H9 (cell line): ENCODE results near the gene ENPP5. TPM values are rescaled to one million over a fixed set of nuclear protein-coding genes. Genes with fewer than 3 reads are reported as not detected.

Experiments
- DNase-seq: peaks from one replicate; pipeline ENCODE4 v3.0.0-alpha.2; 2017
- H2AFZ ChIP-seq: one replicate; pipeline ENCODE4 v1.6.1; 2013; ENCODE audit warnings: mild to moderate bottlenecking, low read length, control low read depth, moderate library complexity
- H2AK5ac ChIP-seq: 2 replicates; pipeline ENCODE4 v1.6.1; 2013; ENCODE audit warnings: low read length, control low read depth, mixed read lengths; ENCODE audit not compliant: insufficient read length
- H2BK120ac ChIP-seq: one replicate; pipeline ENCODE4 v1.6.1; 2013; ENCODE audit warnings: low read depth, mild to moderate bottlenecking, low read length, control low read depth, inconsistent platforms; ENCODE audit not compliant: poor library complexity, severe bottlenecking
- H2BK12ac ChIP-seq: 2 replicates; pipeline ENCODE4 v1.6.1; 2013; ENCODE audit warnings: low read length, control low read depth, mixed read lengths, low read depth; ENCODE audit not compliant: insufficient read length
- H2BK15ac ChIP-seq: 2 replicates; pipeline ENCODE4 v1.6.1; 2013; ENCODE audit warnings: low read depth, low read length, control low read depth
- H2BK20ac ChIP-seq: one replicate; pipeline ENCODE4 v1.6.1; 2013; ENCODE audit warnings: low read depth, mild to moderate bottlenecking, low read length, control low read depth, inconsistent platforms; ENCODE audit not compliant: poor library complexity, severe bottlenecking
- H2BK5ac ChIP-seq: 2 replicates; pipeline ENCODE4 v1.6.1; 2013; ENCODE audit warnings: low read length, control low read depth, mixed read lengths; ENCODE audit not compliant: insufficient read length
- H3K14ac ChIP-seq: 2 replicates; pipeline ENCODE4 v1.6.1; 2013; ENCODE audit warnings: low read length, control low read depth; ENCODE audit not compliant: insufficient read depth
- H3K18ac ChIP-seq: 2 replicates; pipeline ENCODE4 v1.6.1; 2013; ENCODE audit warnings: low read depth, mild to moderate bottlenecking, mixed read lengths, low read length, control low read depth; ENCODE audit not compliant: insufficient read length
- H3K23ac ChIP-seq: 2 replicates; pipeline ENCODE4 v1.6.1; 2013; ENCODE audit warnings: low read length, control low read depth, mixed read lengths, low read depth; ENCODE audit not compliant: insufficient read length
- H3K23me2 ChIP-seq: 2 replicates; pipeline ENCODE4 v1.6.1; 2013; ENCODE audit warnings: low read depth, mild to moderate bottlenecking, mixed read lengths, low read length, control low read depth; ENCODE audit not compliant: insufficient read length, poor library complexity, severe bottlenecking
- H3K27ac ChIP-seq: 2 replicates; pipeline ENCODE4 v1.5.1; 2013; ENCODE audit warnings: low read length, control low read depth, mixed read lengths, low read depth; ENCODE audit not compliant: insufficient read length
- H3K27me3 ChIP-seq: 2 replicates; pipeline ENCODE4 v1.6.1; 2013; ENCODE audit warnings: low read length, control low read depth, inconsistent platforms; ENCODE audit not compliant: insufficient read depth
- H3K4ac ChIP-seq: 2 replicates; pipeline ENCODE4 v1.6.1; 2013; ENCODE audit warnings: low read depth, mild to moderate bottlenecking, control low read depth, inconsistent platforms, low read length, moderate library complexity
- H3K4me1 ChIP-seq: 2 replicates; pipeline ENCODE4 v1.6.1; 2013; ENCODE audit warnings: low read length, control low read depth, inconsistent platforms; ENCODE audit not compliant: insufficient read depth
- H3K4me2 ChIP-seq: 2 replicates; pipeline ENCODE4 v1.6.1; 2013; ENCODE audit warnings: low read length, control low read depth, mixed read lengths; ENCODE audit not compliant: insufficient read length, insufficient read depth
- H3K56ac ChIP-seq: 2 replicates; pipeline ENCODE4 v1.6.1; 2013; ENCODE audit warnings: low read depth, mild to moderate bottlenecking, mixed read lengths, low read length, control low read depth; ENCODE audit not compliant: insufficient read length
- H3K79me1 ChIP-seq: 2 replicates; pipeline ENCODE4 v1.6.1; 2013; ENCODE audit warnings: low read depth, mild to moderate bottlenecking, moderate library complexity, low read length, control low read depth, inconsistent platforms; ENCODE audit not compliant: insufficient read depth, poor library complexity, severe bottlenecking
- H3K79me2 ChIP-seq: 2 replicates; pipeline ENCODE4 v1.6.1; 2013; ENCODE audit warnings: low read length, control low read depth, inconsistent platforms; ENCODE audit not compliant: insufficient read depth
- H3K9ac ChIP-seq: 2 replicates; pipeline ENCODE4 v1.6.1; 2013; ENCODE audit warnings: low read length, control low read depth, mixed read lengths; ENCODE audit not compliant: insufficient read length; ENCODE audit errors: extremely low read depth
- H3K9me3 ChIP-seq: one replicate; pipeline ENCODE4 v1.6.1; 2013; ENCODE audit warnings: low read depth, low read length, inconsistent platforms; ENCODE audit not compliant: control insufficient read depth
- H3T11ph ChIP-seq: one replicate; pipeline ENCODE4 v1.6.1; 2013; ENCODE audit warnings: mild to moderate bottlenecking, low read length, control low read depth, inconsistent platforms
- H4K20me1 ChIP-seq: one replicate; pipeline ENCODE4 v1.6.1; 2013; ENCODE audit not compliant: control insufficient read depth, insufficient read length, insufficient read depth
- H4K5ac ChIP-seq: 2 replicates; pipeline ENCODE4 v1.6.1; 2013; ENCODE audit warnings: low read depth, mild to moderate bottlenecking, mixed read lengths, low read length, control low read depth; ENCODE audit not compliant: insufficient read length
- H4K8ac ChIP-seq: replicated peaks from 2 replicates; pipeline ENCODE4 v1.6.1; 2013; ENCODE audit warnings: low read length, control low read depth, mixed read lengths, low read depth; ENCODE audit not compliant: insufficient read length
- H4K91ac ChIP-seq: 2 replicates; pipeline ENCODE4 v1.6.1; 2013; ENCODE audit warnings: low read depth, mild to moderate bottlenecking, moderate library complexity, mixed read lengths, low read length, control low read depth; ENCODE audit not compliant: insufficient read length
- H3K27ac Mint-ChIP-seq, 3 experiments: 2 replicates in 2 of 3; 3 replicates in 1 of 3; pipeline ENCODE4 v1.8.0; 2020 to 2021; ENCODE audit warnings: mixed read lengths in 3 of 3, mild to moderate bottlenecking in 1 of 3, moderate library complexity in 1 of 3
- H3K27me3 Mint-ChIP-seq: 2 replicates; pipeline ENCODE4 v1.8.0; 2021; ENCODE audit warnings: low read depth, mild to moderate bottlenecking, moderate library complexity, mixed read lengths
- H3K36me3 Mint-ChIP-seq, 3 experiments: 2 replicates in 2 of 3; 3 replicates in 1 of 3; pipeline ENCODE4 v1.8.0; 2020 to 2021; ENCODE audit warnings: low read depth in 3 of 3, mixed read lengths in 3 of 3; ENCODE audit not compliant: insufficient read depth in 1 of 3
- H3K4me1 Mint-ChIP-seq, 2 experiments: 2 replicates each; pipeline ENCODE4 v1.8.0; 2020; ENCODE audit warnings: mixed read lengths in 2 of 2
- H3K4me3 Mint-ChIP-seq, 2 experiments: 2 replicates in 1 of 2; 3 replicates in 1 of 2; pipeline ENCODE4 v1.8.0; 2020 to 2021; ENCODE audit warnings: mild to moderate bottlenecking in 2 of 2, mixed read lengths in 2 of 2, moderate library complexity in 1 of 2
- H3K9me3 Mint-ChIP-seq, 2 experiments: 2 replicates in 1 of 2; 3 replicates in 1 of 2; pipeline ENCODE4 v1.8.0; 2020; ENCODE audit warnings: mild to moderate bottlenecking in 2 of 2, mixed read lengths in 2 of 2, moderate library complexity in 1 of 2
- CTCF ChIP-seq: fragments of 200-600 bp; sonication (generic); conservative IDR thresholded peaks from 3 replicates; pipeline ENCODE4 v1.8.0; 2021; ENCODE audit warnings: antibody characterized with exemption, mild to moderate bottlenecking
- WGBS: extraction: QIAGEN DNeasy Blood & Tissue Kit; methylation state at CpG from one replicate; pipeline ENCODE4 v1.1.7; 2013; ENCODE audit warnings: missing lambda C conversion rate, low lambda C conversion rate, mixed read lengths; ENCODE audit not compliant: insufficient read length; ENCODE audit errors: extremely low coverage; 5-methylcytosine and 5-hydroxymethylcytosine counted together
- total RNA-seq: library from RNA; stranded (reverse); gene quantifications from 2 replicates; pipeline ENCODE4 v1.2.1, GENCODE V29; 2021

ENPP5 gene
- total RNA-seq, 1 experiment from 2014 or later, result 4.6 TPM

DNA sequence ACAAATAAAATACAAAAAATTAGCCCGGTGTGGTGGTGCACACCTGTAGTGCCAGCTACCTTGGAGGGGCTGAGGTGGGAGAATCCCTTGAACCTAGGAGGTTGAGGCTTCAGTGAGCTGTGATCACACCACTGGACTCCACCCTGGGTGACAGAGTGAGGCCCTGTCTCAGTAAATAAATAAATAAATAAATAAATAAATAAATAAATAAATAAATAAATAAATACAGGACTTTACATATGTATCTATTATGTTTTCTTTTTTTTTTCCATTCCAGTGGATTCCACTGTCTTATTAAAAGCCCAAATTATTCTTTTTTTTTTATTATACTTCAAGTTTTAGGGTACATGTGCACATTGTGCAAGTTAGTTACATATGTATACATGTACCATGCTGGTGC lies 41.1 kb upstream of the ENPP5 start:
- no peak overlapping the region for H2BK5ac ChIP-seq
- H3K27ac ChIP-seq, result no peak overlapping the region
- Mint-ChIP-seq H3K9me3 (no peaks in the 10 kb centered on the region), H3K4me3 (no peak overlapping the region), H3K4me1 (peaks cover 0 to 6% of the 10 kb centered on the region in 2 experiments; a peak in 1 of 4 replicates), H3K27me3 (peaks cover 32% of the 10 kb centered on the region), H3K27ac (no peak overlapping the region), H3K36me3 (no peaks in the 10 kb centered on the region)
- H3K79me2 ChIP-seq, result no peaks in the 10 kb centered on the region
- H3K23me2 ChIP-seq, result no peaks in the 10 kb centered on the region
- no CpG with 5 or more reads among the region's 1 CpG for WGBS
- no peak overlapping the region for H2AFZ ChIP-seq
- no peak overlapping the region for H4K8ac ChIP-seq
- no peaks in the 10 kb centered on the region for H4K20me1 ChIP-seq
- H4K5ac ChIP-seq, result no peak overlapping the region
- no peak for DNase-seq
- no peaks in the 10 kb centered on the region for H3K27me3 ChIP-seq
- H4K91ac ChIP-seq, result no peak overlapping the region
- H3K4me1 ChIP-seq, result no peaks in the 10 kb centered on the region
- H2BK12ac ChIP-seq, result no peak overlapping the region
- no peak overlapping the region for H3K56ac ChIP-seq
- H3K14ac ChIP-seq, result no peak overlapping the region
- H2BK15ac ChIP-seq, result no peak overlapping the region
- no peak overlapping the region for H3T11ph ChIP-seq
- no peak overlapping the region for H2BK20ac ChIP-seq
- H3K18ac ChIP-seq, result no peak overlapping the region
- no peak overlapping the region for H2BK120ac ChIP-seq
- no peak overlapping the region for H3K9ac ChIP-seq
- no peak overlapping the region for H2AK5ac ChIP-seq
- no peak for TF ChIP-seq CTCF
- no peak overlapping the region for H3K23ac ChIP-seq
- no peaks in the 10 kb centered on the region for H3K9me3 ChIP-seq
- H3K79me1 ChIP-seq, result no peaks in the 10 kb centered on the region
- no peak overlapping the region for H3K4me2 ChIP-seq
- no peak overlapping the region for H3K4ac ChIP-seq
